HepG2 (cell line): ENCODE results near the gene WDR18. TPM values are rescaled to one million over a fixed set of nuclear protein-coding genes. Genes with fewer than 3 reads are reported as not detected.

Experiments used
- BCL3 ChIP-seq: sonication (generic); formaldehyde crosslinking; IDR thresholded peaks from 2 replicates; pipeline ENCODE4 v1.5.1; 2020; ENCODE audit warnings: mild to moderate bottlenecking, missing genetic modification reagents, moderate library complexity
- FIP1L1 ChIP-seq: fragments of 200-400 bp; formaldehyde crosslinking; IDR thresholded peaks from 2 replicates; pipeline ENCODE4 v1.6.1; 2018; ENCODE audit warnings: low read depth, mild to moderate bottlenecking, low read length, moderate library complexity, borderline replicate concordance; ENCODE audit not compliant: insufficient read depth
- GLMP ChIP-seq: sonication (generic); formaldehyde crosslinking; IDR thresholded peaks from 2 replicates; pipeline ENCODE4 v1.9.0; 2021; ENCODE audit warnings: missing genetic modification reagents, mild to moderate bottlenecking, borderline replicate concordance
- HIVEP1 ChIP-seq: sonication (generic); formaldehyde crosslinking; IDR thresholded peaks from 2 replicates; pipeline ENCODE4 v1.4.0; 2020; ENCODE audit warnings: mild to moderate bottlenecking, missing genetic modification reagents
- IRF2 ChIP-seq: IDR thresholded peaks from 2 replicates; pipeline ENCODE4 v1.6.1; 2018; ENCODE audit warnings: missing genetic modification reagents, missing compliant biosample characterization
- JUNB ChIP-seq: sonication (generic); formaldehyde crosslinking; IDR thresholded peaks from 2 replicates; pipeline ENCODE4 v1.8.0; 2022; ENCODE audit warnings: missing genetic modification reagents, mild to moderate bottlenecking, borderline replicate concordance
- NFATC3 ChIP-seq: sonication (generic); formaldehyde crosslinking; IDR thresholded peaks from 2 replicates; pipeline ENCODE4 v1.5.1; 2020; ENCODE audit warnings: mild to moderate bottlenecking, missing genetic modification reagents
- PCBP2 ChIP-seq: fragments of 200-400 bp; formaldehyde crosslinking; optimal IDR thresholded peaks from 2 replicates; pipeline ENCODE3; 2018; ENCODE audit warnings: low read length, low read depth; ENCODE audit not compliant: poor library complexity, severe bottlenecking
- TARDBP ChIP-seq: sonication (generic); formaldehyde crosslinking; IDR thresholded peaks from 2 replicates; pipeline ENCODE4 v1.8.0; 2022; ENCODE audit warnings: mild to moderate bottlenecking, missing genetic modification reagents
- TBX2 ChIP-seq: sonication (generic); formaldehyde crosslinking; IDR thresholded peaks from 2 replicates; pipeline ENCODE4 v1.5.0; 2020; ENCODE audit warnings: missing genetic modification reagents, mild to moderate bottlenecking, borderline replicate concordance
- ZMYM3 ChIP-seq: sonication (generic); formaldehyde crosslinking; IDR thresholded peaks from 2 replicates; pipeline ENCODE4 v1.5.1; 2020; ENCODE audit warnings: mild to moderate bottlenecking, missing genetic modification reagents
- ZNF10 ChIP-seq: sonication (generic); formaldehyde crosslinking; IDR thresholded peaks from 2 replicates; pipeline ENCODE4 v1.4.0; 2020; ENCODE audit warnings: mild to moderate bottlenecking, low read depth, missing genetic modification reagents, borderline replicate concordance
- ZNF121 ChIP-seq: sonication (generic); formaldehyde crosslinking; IDR thresholded peaks from 2 replicates; pipeline ENCODE4 v1.5.0; 2020; ENCODE audit warnings: mild to moderate bottlenecking, missing genetic modification reagents
- ZNF232 ChIP-seq: sonication (generic); formaldehyde crosslinking; IDR thresholded peaks from 2 replicates; pipeline ENCODE4 v1.4.0; 2020; ENCODE audit warnings: missing genetic modification reagents, borderline replicate concordance
- ZNF24 ChIP-seq: fragments of 450-650 bp; IDR thresholded peaks from 2 replicates; pipeline ENCODE4 v1.6.1; 2017; ENCODE audit warnings: antibody characterized with exemption, mild to moderate bottlenecking
- ZNF598 ChIP-seq: sonication (generic); formaldehyde crosslinking; IDR thresholded peaks from 2 replicates; pipeline ENCODE4 v1.5.1; 2020; ENCODE audit warnings: mild to moderate bottlenecking, missing genetic modification reagents, borderline replicate concordance
- ZNF713 ChIP-seq: sonication (generic); formaldehyde crosslinking; IDR thresholded peaks from 2 replicates; pipeline ENCODE4 v1.4.0; 2020; ENCODE audit warnings: mild to moderate bottlenecking, missing genetic modification reagents
- ZNF747 ChIP-seq: sonication (generic); formaldehyde crosslinking; IDR thresholded peaks from 2 replicates; pipeline ENCODE4 v1.8.1; 2023; ENCODE audit warnings: missing genetic modification reagents, mild to moderate bottlenecking, borderline replicate concordance
- ZNF781 ChIP-seq: sonication (generic); formaldehyde crosslinking; IDR thresholded peaks from 2 replicates; pipeline ENCODE4 v1.5.1; 2020; ENCODE audit warnings: borderline replicate concordance, mild to moderate bottlenecking, missing genetic modification reagents; ENCODE audit errors: not compliant biosample characterization
- ZSCAN22 ChIP-seq: sonication (generic); formaldehyde crosslinking; IDR thresholded peaks from 2 replicates; pipeline ENCODE4 v1.4.0; 2020; ENCODE audit warnings: mild to moderate bottlenecking, missing genetic modification reagents
- polyA plus RNA-seq, 8 experiments: library from polyadenylated mRNA; depleted of rRNA in 3 of 8; stranded (reverse) in 7 of 8; unstranded in 1 of 8; fragments of >200 nt; fragmentation: Illumina TruSeq in 4 of 8; extraction: Trizol in 4 of 8; gene quantifications; 2 replicates each; pipeline versions ENCODE4 v1.2.1 to v1.2.3, GENCODE V29; 2011 to 2016; ENCODE audit warnings: low read depth in 4 of 8, missing spikeins in 1 of 8, mixed read lengths in 1 of 8; ENCODE audit not compliant: insufficient read depth in 1 of 8
- total RNA-seq, 5 experiments: library from RNA; depleted of rRNA; stranded (reverse); fragments of >200 nt; fragmentation: Illumina TruSeq; extraction: Trizol; gene quantifications; 2 replicates each; pipeline ENCODE4 v1.2.3, GENCODE V29; 2016; ENCODE audit warnings: low read depth in 1 of 5
- TF ChIP-seq, protein P1 (sequence below): sonication (generic); formaldehyde crosslinking; IDR thresholded peaks from 2 replicates; pipeline ENCODE4 v1.4.0; 2020; ENCODE audit warnings: missing genetic modification reagents
- TF ChIP-seq, protein P2 (sequence below): sonication (generic); formaldehyde crosslinking; IDR thresholded peaks from 2 replicates; pipeline ENCODE4 v1.5.0; 2020; ENCODE audit warnings: missing genetic modification reagents
- TF ChIP-seq, protein P3 (sequence below): sonication (generic); formaldehyde crosslinking; IDR thresholded peaks from 2 replicates; pipeline ENCODE4 v1.8.0; 2022; ENCODE audit warnings: missing genetic modification reagents, mild to moderate bottlenecking, inconsistent platforms, borderline replicate concordance

WDR18 gene
- total and polyA plus RNA-seq, 2 of the 13 experiments (the other 11 are each of a cell fraction or from before 2014, with no cell fraction given): 36.4 to 47.6 TPM

DNA sequence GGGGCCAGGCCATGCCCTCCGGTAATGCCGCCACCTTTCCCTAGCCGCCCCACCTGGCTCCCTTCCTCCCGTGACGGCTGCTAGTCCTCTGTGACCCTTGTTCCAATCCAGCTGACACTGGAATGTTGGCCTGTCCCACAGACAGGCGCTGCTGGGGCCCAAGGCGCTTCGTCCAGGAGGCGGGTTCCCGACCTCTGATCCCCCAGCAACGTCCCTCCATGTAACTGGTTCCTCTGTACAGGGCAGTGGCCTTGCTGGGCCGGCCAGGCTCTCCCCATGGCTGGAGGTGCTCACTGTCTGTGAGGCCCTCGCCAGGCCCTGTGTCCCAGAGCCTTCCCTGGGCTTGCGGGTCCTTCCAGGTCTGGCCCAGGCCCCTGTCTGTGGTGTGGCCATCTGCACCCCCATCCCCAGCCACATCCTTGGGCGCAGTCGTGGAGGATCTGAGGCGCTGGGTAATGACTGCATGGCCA is 9.3 kb downstream of the WDR18 start (continued):
- TF ChIP-seq ZNF598 (CRISPR knock-in tag): no peak
- TF ChIP-seq FIP1L1: no peak
- peak; percentile 65; the same call in 1 of the 2 replicates for TF ChIP-seq IRF2 (CRISPR knock-in tag)
- TF ChIP-seq BCL3 (CRISPR knock-in tag): peak; percentile 69
- no peak for TF ChIP-seq ZNF24
- no peak for TF ChIP-seq ZNF10 (CRISPR knock-in tag)
- TF ChIP-seq JUNB (CRISPR knock-in tag): no peak
- TF ChIP-seq, protein P1, sequence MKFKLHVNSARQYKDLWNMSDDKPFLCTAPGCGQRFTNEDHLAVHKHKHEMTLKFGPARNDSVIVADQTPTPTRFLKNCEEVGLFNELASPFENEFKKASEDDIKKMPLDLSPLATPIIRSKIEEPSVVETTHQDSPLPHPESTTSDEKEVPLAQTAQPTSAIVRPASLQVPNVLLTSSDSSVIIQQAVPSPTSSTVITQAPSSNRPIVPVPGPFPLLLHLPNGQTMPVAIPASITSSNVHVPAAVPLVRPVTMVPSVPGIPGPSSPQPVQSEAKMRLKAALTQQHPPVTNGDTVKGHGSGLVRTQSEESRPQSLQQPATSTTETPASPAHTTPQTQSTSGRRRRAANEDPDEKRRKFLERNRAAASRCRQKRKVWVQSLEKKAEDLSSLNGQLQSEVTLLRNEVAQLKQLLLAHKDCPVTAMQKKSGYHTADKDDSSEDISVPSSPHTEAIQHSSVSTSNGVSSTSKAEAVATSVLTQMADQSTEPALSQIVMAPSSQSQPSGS (CRISPR knock-in tag): 0 out of 2 replicates have a peak, but pooled peaks have one; percentile 46
- TF ChIP-seq ZSCAN22 (CRISPR knock-in tag): no peak
- TF ChIP-seq, protein P2, sequence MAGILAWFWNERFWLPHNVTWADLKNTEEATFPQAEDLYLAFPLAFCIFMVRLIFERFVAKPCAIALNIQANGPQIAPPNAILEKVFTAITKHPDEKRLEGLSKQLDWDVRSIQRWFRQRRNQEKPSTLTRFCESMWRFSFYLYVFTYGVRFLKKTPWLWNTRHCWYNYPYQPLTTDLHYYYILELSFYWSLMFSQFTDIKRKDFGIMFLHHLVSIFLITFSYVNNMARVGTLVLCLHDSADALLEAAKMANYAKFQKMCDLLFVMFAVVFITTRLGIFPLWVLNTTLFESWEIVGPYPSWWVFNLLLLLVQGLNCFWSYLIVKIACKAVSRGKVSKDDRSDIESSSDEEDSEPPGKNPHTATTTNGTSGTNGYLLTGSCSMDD (CRISPR knock-in tag): no peak
- TF ChIP-seq, protein P3, sequence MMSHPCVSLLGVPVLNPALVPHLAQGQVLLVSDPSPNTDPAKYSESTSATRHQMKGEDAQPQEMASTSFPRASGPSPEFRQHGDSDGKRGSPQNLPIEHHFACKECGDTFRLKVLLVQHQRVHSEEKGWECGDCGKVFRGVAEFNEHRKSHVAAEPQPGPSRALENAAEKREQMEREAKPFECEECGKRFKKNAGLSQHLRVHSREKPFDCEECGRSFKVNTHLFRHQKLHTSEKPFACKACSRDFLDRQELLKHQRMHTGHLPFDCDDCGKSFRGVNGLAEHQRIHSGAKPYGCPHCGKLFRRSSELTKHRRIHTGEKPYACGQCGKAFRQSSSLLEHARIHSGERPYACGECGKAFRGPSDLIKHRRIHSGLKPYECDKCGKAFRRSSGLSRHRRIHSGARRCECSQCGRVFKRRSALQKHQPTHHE (CRISPR knock-in tag): 0 out of 2 replicates have a peak, but pooled peaks have one; percentile 14
- no peak for TF ChIP-seq ZNF232
- TF ChIP-seq TBX2 (CRISPR knock-in tag): no peak
- no peak for TF ChIP-seq PCBP2
- TF ChIP-seq ZNF781 (CRISPR knock-in tag): no peak
- no peak for TF ChIP-seq ZNF747 (CRISPR knock-in tag)
- TF ChIP-seq HIVEP1 (CRISPR knock-in tag): 0 out of 2 replicates have a peak, but pooled peaks have one; percentile 39
- no peak for TF ChIP-seq ZNF713
- TF ChIP-seq ZNF121 (CRISPR knock-in tag): peak; percentile 92
- TF ChIP-seq ZMYM3: peak; percentile 69; the same call in 1 of the 2 replicates
- no peak for TF ChIP-seq NFATC3 (CRISPR knock-in tag)
- TF ChIP-seq GLMP (CRISPR knock-in tag): no peak
- TF ChIP-seq TARDBP (CRISPR knock-in tag): peak; percentile 88
